ENCODE data around the gene CUL5.

CUL5 gene

GRCh38 chr11:108019870-108020540 lies 11.3 kb downstream of the CUL5 start (continued):
- 0 out of 2 replicates have a peak, but pooled peaks have one; percentile 14 for TF ChIP-seq ZNF335 (tag by site-specific recombination; conservative IDR thresholded peaks at IDR 0.05)

DNA sequence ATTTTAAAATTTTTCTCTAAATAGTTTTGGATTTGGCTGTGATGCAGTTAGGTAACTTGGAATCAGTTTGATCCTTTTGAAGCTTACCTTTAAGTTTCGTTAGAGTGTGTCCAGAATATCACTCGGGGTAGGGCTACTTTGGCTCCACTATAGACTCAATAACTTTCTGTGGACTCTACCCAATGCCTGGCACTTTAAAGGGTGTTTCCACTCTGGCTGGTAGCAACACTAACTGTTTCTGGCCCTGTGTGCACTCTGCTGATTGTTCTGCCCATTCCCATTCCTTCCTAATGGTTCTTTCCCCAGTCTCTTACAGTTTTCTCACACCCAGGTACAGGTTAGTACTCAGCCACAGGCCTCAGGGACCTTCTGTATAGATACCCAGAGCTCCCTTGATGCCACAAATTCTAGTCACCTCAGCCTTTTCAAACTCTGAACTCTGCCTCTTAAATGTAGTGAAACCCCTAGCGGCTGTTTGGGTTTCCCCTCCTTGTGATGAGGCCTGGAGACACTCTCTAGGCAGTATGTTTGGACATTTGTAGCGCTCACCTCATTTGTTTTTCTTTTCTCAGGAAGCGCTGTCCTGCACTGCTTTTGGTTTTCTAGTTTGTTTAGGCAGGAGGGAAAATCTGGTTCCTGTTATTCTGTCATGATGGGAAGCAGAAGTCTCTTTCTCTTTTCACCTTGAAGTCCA lies 16.8 kb downstream of the CUL5 start:
- Histone ChIP-seq H3K27ac (ENCODE audit: extremely low read depth, low read depth, low read length) (no peak overlapping the region), H3K9me3 (ENCODE audit: control insufficient read depth, insufficient read depth, low read depth, low read length) (no peaks in the 10 kb centered on the region), H3K4me1 (ENCODE audit: control insufficient read depth, insufficient read depth, low read length) (no peaks in the 10 kb centered on the region), H3K36me3 (ENCODE audit: control insufficient read depth in 2 of 2, insufficient read depth in 1 of 2, low read length in 2 of 2) (no peaks in the 10 kb centered on the region), H3K4me3 (ENCODE audit: low read depth, low read length) (no peak overlapping the region)
- POLR2A ChIA-PET = no interaction called here
- CTCF ChIA-PET = interaction anchor here (1.7 kb wide), 1 partner anchor 17 kb away, joined by 4 read pairs; the partner anchor contains the start of gene CUL5
- TF ChIP-seq, protein P1, sequence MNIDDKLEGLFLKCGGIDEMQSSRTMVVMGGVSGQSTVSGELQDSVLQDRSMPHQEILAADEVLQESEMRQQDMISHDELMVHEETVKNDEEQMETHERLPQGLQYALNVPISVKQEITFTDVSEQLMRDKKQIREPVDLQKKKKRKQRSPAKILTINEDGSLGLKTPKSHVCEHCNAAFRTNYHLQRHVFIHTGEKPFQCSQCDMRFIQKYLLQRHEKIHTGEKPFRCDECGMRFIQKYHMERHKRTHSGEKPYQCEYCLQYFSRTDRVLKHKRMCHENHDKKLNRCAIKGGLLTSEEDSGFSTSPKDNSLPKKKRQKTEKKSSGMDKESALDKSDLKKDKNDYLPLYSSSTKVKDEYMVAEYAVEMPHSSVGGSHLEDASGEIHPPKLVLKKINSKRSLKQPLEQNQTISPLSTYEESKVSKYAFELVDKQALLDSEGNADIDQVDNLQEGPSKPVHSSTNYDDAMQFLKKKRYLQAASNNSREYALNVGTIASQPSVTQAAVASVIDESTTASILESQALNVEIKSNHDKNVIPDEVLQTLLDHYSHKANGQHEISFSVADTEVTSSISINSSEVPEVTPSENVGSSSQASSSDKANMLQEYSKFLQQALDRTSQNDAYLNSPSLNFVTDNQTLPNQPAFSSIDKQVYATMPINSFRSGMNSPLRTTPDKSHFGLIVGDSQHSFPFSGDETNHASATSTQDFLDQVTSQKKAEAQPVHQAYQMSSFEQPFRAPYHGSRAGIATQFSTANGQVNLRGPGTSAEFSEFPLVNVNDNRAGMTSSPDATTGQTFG (tag by site-specific recombination; IDR thresholded peaks at IDR 0.05; ENCODE audit: borderline replicate concordance) = no peak
- TF ChIP-seq ZNF354C (tag by site-specific recombination; IDR thresholded peaks at IDR 0.05; ENCODE audit: borderline replicate concordance, low read depth) (no peak), ZNF501 (tag by site-specific recombination; IDR thresholded peaks at IDR 0.05) (no peak), ZNF24 (tag by site-specific recombination; IDR thresholded peaks at IDR 0.05) (no peak), ZNF248 (tag by site-specific recombination; IDR thresholded peaks at IDR 0.05) (no peak), SP2 (tag by site-specific recombination; IDR thresholded peaks at IDR 0.05) (no peak), ZBTB7A (tag by site-specific recombination; IDR thresholded peaks at IDR 0.05; ENCODE audit: low read depth) (no peak), ZBTB8A (tag by site-specific recombination; IDR thresholded peaks at IDR 0.05) (no peak), ZNF157 (tag by site-specific recombination; IDR thresholded peaks at IDR 0.05) (no peak), ZNF747 (tag by site-specific recombination; IDR thresholded peaks at IDR 0.05) (no peak), ZNF169 (tag by site-specific recombination; IDR thresholded peaks at IDR 0.05) (no peak)
- TF ChIP-seq, protein P2, sequence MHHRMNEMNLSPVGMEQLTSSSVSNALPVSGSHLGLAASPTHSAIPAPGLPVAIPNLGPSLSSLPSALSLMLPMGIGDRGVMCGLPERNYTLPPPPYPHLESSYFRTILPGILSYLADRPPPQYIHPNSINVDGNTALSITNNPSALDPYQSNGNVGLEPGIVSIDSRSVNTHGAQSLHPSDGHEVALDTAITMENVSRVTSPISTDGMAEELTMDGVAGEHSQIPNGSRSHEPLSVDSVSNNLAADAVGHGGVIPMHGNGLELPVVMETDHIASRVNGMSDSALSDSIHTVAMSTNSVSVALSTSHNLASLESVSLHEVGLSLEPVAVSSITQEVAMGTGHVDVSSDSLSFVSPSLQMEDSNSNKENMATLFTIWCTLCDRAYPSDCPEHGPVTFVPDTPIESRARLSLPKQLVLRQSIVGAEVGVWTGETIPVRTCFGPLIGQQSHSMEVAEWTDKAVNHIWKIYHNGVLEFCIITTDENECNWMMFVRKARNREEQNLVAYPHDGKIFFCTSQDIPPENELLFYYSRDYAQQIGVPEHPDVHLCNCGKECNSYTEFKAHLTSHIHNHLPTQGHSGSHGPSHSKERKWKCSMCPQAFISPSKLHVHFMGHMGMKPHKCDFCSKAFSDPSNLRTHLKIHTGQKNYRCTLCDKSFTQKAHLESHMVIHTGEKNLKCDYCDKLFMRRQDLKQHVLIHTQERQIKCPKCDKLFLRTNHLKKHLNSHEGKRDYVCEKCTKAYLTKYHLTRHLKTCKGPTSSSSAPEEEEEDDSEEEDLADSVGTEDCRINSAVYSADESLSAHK (tag by site-specific recombination; IDR thresholded peaks at IDR 0.05) = no peak
- TF ChIP-seq, protein P3, sequence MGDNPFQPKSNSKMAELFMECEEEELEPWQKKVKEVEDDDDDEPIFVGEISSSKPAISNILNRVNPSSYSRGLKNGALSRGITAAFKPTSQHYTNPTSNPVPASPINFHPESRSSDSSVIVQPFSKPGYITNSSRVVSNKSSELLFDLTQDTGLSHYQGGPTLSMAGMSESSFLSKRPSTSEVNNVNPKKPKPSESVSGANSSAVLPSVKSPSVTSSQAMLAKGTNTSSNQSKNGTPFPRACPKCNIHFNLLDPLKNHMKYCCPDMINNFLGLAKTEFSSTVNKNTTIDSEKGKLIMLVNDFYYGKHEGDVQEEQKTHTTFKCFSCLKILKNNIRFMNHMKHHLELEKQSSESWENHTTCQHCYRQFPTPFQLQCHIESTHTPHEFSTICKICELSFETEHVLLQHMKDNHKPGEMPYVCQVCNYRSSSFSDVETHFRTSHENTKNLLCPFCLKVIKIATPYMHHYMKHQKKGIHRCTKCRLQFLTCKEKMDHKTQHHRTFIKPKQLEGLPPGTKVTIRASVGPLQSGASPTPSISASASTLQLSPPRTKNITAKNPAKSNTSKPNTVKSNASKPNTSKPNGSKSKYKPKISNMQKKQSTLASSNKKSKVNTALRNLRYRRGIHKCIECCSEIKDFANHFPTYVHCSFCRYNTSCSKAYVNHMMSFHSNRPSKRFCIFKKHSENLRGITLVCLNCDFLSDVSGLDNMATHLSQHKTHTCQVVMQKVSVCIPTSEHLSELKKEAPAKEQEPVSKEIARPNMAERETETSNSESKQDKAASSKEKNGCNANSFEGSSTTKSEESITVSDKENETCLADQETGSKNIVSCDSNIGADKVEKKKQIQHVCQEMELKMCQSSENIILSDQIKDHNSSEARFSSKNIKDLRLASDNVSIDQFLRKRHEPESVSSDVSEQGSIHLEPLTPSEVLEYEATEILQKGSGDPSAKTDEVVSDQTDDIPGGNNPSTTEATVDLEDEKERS (tag by site-specific recombination; IDR thresholded peaks at IDR 0.05) = no peak
- TF ChIP-seq, protein P4, sequence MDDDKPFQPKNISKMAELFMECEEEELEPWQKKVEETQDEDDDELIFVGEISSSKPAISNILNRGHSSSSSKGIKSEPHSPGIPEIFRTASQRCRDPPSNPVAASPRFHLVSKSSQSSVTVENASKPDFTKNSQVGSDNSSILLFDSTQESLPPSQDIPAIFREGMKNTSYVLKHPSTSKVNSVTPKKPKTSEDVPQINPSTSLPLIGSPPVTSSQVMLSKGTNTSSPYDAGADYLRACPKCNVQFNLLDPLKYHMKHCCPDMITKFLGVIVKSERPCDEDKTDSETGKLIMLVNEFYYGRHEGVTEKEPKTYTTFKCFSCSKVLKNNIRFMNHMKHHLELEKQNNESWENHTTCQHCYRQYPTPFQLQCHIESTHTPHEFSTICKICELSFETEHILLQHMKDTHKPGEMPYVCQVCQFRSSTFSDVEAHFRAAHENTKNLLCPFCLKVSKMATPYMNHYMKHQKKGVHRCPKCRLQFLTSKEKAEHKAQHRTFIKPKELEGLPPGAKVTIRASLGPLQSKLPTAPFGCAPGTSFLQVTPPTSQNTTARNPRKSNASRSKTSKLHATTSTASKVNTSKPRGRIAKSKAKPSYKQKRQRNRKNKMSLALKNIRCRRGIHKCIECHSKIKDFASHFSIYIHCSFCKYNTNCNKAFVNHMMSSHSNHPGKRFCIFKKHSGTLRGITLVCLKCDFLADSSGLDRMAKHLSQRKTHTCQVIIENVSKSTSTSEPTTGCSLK (tag by site-specific recombination; IDR thresholded peaks at IDR 0.05) = no peak
- TF ChIP-seq, protein P5, sequence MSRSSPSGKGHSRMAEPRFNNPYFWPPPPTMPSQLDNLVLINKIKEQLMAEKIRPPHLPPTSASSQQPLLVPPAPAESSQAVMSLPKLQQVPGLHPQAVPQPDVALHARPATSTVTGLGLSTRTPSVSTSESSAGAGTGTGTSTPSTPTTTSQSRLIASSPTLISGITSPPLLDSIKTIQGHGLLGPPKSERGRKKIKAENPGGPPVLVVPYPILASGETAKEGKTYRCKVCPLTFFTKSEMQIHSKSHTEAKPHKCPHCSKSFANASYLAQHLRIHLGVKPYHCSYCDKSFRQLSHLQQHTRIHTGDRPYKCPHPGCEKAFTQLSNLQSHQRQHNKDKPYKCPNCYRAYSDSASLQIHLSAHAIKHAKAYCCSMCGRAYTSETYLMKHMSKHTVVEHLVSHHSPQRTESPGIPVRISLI (tag by site-specific recombination; IDR thresholded peaks at IDR 0.05) = no peak

Measured in HEK293 (cell line).